GM19099 (cell line): ENCODE data around the gene TRHDE.

Experiments
- POLR2A ChIP-seq: IDR thresholded peaks from 3 replicates; pipeline ENCODE4 v1.6.1; 2011; ENCODE audit warnings: low read depth; ENCODE audit not compliant: insufficient read length; ENCODE audit errors: extremely low read depth

Gene TRHDE

GRCh38 chr12:72270246-72270645, 1.9 kb upstream of the TRHDE start:
- no peak for TF ChIP-seq POLR2A

DNA sequence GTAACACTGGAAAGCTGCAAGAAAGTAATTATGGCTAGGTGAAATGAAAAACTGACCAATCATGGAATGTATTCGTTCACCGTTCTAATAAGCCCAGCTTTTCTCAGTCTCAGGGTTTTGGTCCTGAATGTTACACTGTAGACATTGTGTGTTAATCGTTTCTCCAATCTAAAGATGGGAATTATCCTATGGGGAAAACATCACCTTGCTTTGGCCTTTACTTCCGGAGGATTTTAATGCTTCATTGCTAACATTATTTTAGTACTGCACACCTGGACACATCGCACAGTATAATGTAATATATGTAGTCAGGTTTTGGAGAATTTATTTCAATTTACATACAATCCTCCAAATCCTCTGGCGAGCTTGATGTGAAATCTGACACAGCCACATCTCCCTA, 1.2 kb upstream of the TRHDE start:
- TF ChIP-seq POLR2A, result no peak

- TF ChIP-seq POLR2A, result no peak
These were observed 599 bp upstream of the TRHDE start for GRCh38 chr12:72271451-72272090.

- TF ChIP-seq POLR2A, result no peak
These were observed 745 bp downstream of the TRHDE start for GRCh38 chr12:72272731-72273498.

DNA sequence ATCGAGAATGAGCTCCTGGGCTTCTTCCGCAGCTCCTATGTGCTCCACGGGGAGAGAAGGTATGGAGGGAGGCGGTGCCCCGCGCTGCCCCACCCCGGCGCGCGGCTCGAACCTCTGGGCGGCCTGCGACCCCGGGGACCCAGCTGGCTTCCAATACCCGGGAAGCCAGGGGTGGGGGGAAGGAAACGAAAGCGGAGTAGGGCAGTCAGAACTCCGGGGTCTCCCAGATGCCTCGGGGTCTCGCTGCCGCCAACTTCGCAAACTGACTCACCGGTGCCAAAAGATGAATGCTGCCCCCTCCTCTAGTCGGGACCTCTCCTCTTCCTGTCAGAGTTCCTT, 1.3 kb downstream of the TRHDE start:
- no peak for TF ChIP-seq POLR2A

DNA sequence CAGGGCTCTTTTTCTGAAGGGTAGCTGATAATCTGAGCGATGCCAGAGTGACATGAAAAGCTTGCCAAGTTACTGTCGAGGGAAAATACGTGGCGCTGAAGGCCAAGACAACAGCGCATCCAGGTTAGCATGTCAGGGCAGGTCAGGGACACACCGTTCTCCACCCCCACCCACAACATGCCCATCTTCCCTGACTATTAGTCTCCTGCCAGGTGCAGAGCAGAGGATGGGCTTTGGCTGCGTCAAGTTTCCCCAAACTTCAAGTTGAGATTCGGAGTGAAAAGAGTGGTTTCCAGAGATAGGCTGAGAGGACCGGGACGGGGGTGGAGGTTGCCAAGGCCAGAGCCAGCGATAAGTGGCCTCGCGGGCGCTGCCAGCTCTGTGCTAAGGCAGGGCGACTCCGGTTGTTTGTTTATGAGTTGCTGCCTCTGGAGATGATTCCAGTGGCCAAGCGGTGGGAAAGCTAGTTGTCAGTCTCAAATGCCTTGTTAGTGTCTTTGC, 1.7 kb downstream of the TRHDE start:
- no peak for TF ChIP-seq POLR2A

DNA sequence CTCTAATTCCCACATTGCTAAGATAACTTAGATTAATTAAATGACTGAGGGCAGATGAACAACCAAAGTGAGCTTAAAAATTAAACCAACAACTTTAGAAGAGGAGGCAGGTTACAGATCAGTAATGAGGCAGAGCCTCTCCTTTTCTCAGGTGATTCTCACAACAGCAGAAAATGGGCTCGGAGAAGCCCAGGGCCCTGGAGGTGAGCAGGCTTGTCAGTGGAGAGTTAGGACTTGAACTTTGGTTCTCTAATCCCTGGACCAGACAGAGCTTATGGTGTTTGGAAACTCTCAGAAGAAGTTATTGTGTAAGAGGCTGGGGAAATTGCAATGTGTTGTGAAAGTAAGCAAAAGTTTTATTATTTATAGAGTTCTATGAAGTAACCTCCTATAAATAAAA, 2.8 kb downstream of the TRHDE start:
- no peak for TF ChIP-seq POLR2A

DNA sequence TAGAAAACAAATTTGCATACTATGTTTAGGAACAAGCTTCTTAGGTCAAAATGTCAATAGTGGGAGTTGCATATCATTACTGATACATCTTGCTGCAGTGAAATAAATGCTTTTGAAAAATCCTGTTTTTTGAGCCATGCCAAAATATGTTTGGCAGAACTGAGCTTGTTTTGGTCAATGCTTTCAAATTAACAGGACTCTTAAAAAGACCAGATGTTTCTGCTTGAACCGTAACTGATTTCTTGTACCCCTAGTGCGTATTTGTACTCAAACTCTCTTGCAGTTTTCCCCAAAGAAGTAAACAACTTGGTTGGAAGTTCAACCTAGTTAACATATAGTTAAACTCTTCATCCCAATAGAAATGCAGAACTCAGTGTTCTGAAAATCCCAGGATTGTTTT, 3.4 kb downstream of the TRHDE start:
- no peak for TF ChIP-seq POLR2A

DNA sequence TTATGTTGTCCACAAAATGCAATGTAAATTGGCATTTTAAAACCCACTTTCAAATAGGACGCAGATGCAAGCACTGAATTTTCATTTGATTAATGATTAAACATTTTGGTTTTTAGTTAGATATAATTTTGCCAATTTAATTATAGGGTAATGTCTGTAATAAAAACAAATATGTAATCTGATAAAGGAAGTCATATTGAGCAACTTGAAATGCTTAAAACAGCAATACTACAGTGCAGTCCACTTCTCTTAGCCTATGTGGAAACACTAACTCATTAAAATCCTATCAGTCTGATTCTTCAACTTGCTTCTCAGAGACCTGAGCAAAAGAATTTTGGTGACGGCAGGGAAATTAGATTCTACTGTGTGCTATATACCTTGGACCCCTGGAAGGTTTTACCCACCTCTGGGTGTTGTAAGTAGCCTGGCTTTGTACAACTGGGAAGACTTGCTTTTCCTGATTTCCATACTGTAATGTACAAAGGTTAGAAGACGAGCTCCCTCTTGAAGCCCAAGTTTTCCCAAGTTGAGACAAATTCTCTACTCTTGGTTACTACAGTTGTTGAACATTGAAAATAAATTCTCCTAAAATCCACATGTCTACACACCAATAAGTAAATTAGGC, 4.1 kb downstream of the TRHDE start:
- TF ChIP-seq POLR2A, result no peak

DNA sequence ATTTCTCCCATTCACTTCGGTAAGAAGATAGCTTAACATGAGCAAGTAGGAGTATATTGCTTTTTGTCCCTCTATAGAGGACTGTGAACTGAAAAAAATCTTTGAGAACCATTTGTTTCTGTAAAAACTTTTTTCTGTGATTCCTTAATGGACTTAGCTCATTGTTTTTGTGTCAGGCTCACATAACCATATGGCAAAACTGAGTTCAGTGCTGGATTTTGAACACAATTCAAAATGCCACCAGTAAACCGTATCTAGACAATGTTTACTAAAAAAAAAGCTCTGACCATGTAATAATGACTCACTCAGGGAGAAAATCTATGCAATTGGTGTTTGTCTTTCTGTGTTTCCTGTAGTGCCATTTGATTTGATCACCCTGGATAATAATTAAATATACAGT, 5.2 kb downstream of the TRHDE start:
- no peak for TF ChIP-seq POLR2A

DNA sequence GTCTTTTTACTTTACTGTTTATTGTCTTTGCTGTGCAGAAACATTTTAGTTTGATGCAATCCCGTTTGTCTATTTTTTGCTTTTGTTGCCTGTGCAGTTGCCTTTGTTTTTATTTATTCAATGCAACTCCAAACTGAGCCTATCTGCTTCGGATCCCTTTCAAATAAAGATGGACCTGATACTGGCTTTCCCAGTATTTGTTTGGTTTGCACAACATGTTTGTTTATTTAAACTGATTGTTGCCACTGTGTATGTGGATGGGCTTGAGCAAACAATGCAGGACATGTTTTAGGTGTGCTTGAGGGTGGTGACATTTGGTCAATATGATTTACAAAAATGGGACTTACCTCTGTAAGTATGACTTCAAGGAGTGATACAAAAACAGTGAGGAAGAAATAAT, 6.7 kb downstream of the TRHDE start:
- no peak for TF ChIP-seq POLR2A

GRCh38 chr12:72281126-72281525, 9.0 kb downstream of the TRHDE start:
- no peak for TF ChIP-seq POLR2A

DNA sequence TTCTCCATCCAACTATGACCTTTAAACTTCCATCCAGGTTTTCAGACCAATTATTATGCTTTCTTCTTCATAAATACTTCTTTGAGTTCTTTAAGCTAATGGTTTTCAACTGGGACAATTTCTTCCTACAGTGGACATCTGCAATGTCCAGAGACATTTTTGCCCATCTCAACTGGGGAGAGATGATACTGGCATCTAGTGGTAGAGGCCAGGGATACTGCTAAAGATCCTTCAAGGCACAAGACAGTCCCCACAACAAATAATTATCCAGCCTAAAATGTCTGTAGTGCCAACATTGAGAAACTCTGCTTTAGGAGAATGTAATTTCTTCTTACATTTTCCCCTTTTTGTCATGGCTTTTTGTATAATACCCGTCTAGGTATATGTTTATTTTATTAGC, 10.6 kb downstream of the TRHDE start:
- TF ChIP-seq POLR2A, result no peak

GRCh38 chr12:72285861-72286260, 13.7 kb downstream of the TRHDE start:
- no peak for TF ChIP-seq POLR2A

GRCh38 chr12:72286526-72286925, 14.4 kb downstream of the TRHDE start:
- no peak for TF ChIP-seq POLR2A

GRCh38 chr12:72288436-72288835, 16.3 kb downstream of the TRHDE start:
- TF ChIP-seq POLR2A, result no peak
